Fibroblast of the aortic adventitia (primary cell): ENCODE results near the gene TEKT3. TPM values are rescaled to one million over a fixed set of nuclear protein-coding genes. Genes with fewer than 3 reads are reported as not detected.

ENCODE experiments used
- DNase-seq: peaks from one replicate; pipeline ENCODE4 v3.0.0-alpha.2; 2010; ENCODE audit warnings: low read depth
- H3K4me3 ChIP-seq: 2 replicates; pipeline ENCODE4 v1.5.1; 2011; ENCODE audit warnings: low read depth, mild to moderate bottlenecking, control low read depth, low read length, moderate library complexity
- CTCF ChIP-seq: IDR thresholded peaks from 2 replicates; pipeline ENCODE4 v1.5.1; 2011; ENCODE audit warnings: mild to moderate bottlenecking, low read length, control low read depth, inconsistent platforms; ENCODE audit not compliant: insufficient read depth
- total RNA-seq: library from RNA; depleted of rRNA; stranded (reverse); fragments of >200 nt; gene quantifications from 2 replicates; pipeline ENCODE4 v1.2.3, GENCODE V29; 2012; ENCODE audit warnings: low replicate concordance

The TEKT3 gene
- total RNA-seq, 1 donor, result 0.63 TPM

DNA sequence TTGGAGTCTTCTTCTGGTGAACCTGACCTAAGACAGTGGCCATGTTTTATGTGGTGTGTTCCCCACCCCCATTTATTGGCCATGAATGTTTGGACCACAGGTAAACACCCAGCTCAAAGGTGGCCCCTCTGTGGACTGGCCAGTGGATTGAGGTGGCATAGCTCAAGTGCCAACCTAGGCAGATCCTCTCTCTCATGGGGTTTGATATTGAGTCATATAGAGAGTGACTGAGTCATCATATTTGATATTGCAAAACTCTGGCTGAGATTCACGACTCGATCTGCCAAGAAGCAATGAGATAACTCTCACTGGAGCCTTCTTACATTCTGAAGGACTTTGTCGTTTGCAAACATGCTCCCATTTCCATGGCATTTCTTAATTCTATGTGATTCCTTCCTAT is 10.5 kb upstream of the TEKT3 start:
- peak; percentile 92 for DNase-seq
- TF ChIP-seq CTCF, result no peak
- H3K4me3 ChIP-seq, result no peak overlapping the region

DNA sequence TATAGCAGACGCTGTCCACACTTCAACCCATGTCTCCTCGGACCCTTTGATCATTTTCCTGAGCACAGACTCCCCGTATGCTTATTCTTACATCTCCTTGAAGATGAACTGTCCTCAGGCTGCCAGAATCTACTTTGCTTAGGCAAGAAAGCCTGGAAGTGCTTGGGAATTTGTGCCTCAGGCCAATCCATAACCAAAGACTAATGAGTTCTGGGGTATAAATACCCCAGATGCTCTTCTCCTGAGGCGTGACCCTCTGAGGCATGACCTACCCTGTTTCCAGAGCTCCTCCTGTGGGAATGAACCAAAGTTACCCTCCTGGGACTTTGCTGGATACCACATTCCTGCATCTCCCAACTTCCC is 10.1 kb upstream of the TEKT3 start:
- no peak for DNase-seq
- no peak overlapping the region for H3K4me3 ChIP-seq
- no peak for TF ChIP-seq CTCF

DNA sequence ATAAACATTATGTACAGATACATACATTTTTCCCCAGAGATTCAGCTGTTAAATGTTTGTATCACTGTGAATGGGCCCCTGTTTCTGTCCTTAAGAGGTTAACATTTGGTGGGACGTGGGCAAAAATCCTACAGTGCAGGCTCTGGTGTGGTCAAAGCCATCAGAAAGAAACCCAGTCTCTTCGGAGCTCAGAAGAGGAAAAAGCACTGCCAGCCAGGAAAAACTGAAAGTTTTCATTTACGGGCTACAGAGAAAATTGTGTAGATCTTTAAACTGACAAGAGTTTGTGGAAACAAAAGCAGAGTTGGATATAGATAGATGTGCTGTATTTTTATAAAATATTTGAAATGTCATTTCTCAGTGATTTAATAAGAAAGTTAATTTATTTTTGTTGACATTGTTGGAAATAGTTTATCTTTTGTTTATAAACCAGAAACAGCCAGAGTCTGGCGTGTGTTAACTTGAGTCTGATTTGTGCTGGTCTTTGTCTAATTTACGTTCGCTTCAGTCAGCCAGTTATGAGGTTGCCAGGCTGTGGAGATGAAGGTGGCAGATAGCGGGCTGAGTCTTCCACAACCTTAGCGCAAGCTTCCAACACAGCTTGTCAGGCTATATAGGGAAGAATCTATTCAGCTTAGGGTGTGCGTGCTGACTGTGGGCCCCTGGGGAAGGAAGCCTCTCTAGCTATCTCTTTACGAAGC is 9.5 kb upstream of the TEKT3 start:
- peak; percentile 60 for DNase-seq
- no peak overlapping the region for H3K4me3 ChIP-seq

DNA sequence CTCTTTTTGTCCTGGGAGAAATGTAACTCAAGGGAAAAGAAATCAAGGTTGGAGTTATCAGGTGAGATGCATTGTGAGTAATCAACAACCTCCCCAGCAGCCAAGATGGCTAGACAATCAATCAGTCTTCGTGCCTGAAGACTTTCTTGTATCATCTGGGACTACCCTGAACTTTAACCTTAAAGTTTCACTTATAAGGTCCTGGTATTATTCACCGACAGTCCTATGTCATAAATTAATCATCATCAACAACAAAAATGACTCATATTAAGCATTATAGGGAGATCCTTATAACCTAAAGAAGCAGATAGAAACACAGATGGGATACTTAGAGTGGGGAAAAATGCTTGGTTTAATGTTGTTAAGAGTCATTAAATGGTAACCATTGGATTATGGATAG is 7.7 kb upstream of the TEKT3 start:
- no peak for TF ChIP-seq CTCF
- no peak overlapping the region for H3K4me3 ChIP-seq
- no peak for DNase-seq

More for the DNA sequence above, 9.5 kb upstream of the TEKT3 start:
- TF ChIP-seq CTCF, result no peak

DNA sequence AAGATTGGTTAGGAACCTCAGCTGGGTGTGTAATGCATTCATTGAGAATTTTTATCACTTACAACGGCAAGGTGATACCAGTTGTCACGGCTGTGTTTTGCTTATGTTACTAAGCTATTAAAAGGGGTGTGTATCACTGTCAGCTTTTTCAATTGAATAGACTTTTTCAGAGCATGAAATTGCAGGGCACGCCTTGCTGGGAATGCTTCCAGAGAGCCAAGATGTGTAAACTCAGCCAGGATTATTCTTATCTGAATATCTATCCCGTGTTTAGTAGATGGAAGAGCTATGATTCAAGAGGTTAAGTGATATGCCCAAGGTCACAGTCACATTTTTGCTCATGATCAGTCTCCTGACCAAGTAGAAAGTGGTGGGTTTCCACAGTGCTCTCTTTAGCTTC is 6.6 kb upstream of the TEKT3 start:
- H3K4me3 ChIP-seq, result no peak overlapping the region
- no peak for TF ChIP-seq CTCF
- peak; percentile 65 for DNase-seq

GRCh38 chr17:15346066-15346595 is 4.7 kb upstream of the TEKT3 start:
- no peak overlapping the region for H3K4me3 ChIP-seq
- no peak for TF ChIP-seq CTCF
- no peak for DNase-seq

- TF ChIP-seq CTCF, result no peak
- no peak overlapping the region for H3K4me3 ChIP-seq
- peak; percentile 14 for DNase-seq
These were observed 2.4 kb upstream of the TEKT3 start for GRCh38 chr17:15343749-15344148.
